ENCODE data around the gene TTC17.
A peak's percentile ranks its signal among the peaks of the same experiment; 100 is the strongest.

The TTC17 gene

GRCh38 chr11:43354311-43354710 lies 4.4 kb upstream of the TTC17 start:
- no peak overlapping the region for H3K14ac ChIP-seq (ENCODE audit: low read length)
- no peaks in the 10 kb centered on the region for H3K27me3 ChIP-seq (ENCODE audit: control insufficient read depth in 3 of 3, insufficient read depth in 3 of 3, low read depth in 1 of 3, low read length in 3 of 3)
- H3K36me3 ChIP-seq (replicated peaks in 1 of 2; ENCODE audit: control insufficient read depth in 2 of 2, insufficient read depth in 2 of 2, low read length in 2 of 2): no peaks in the 10 kb centered on the region
- no peak overlapping the region for H2BK12ac ChIP-seq (ENCODE audit: low read length)
- H2AFZ ChIP-seq (ENCODE audit: low read length): no peak overlapping the region
- no peak overlapping the region for H3K4me3 ChIP-seq (ENCODE audit: low read length in 2 of 2)
- H3K9me3 ChIP-seq (replicated peaks in 1 of 2; ENCODE audit: control insufficient read depth in 2 of 2, insufficient read depth in 1 of 2, low read depth in 1 of 2, low read length in 2 of 2): no peaks in the 10 kb centered on the region
- H2BK5ac ChIP-seq (ENCODE audit: low read length): no peak overlapping the region
- H2AK5ac ChIP-seq (ENCODE audit: low read depth, low read length): no peak overlapping the region
- H3K4me2 ChIP-seq (ENCODE audit: insufficient read depth, low read length, poor library complexity, severe bottlenecking): no peak overlapping the region
- H3K27ac ChIP-seq (replicated peaks; ENCODE audit: low read length): no peak overlapping the region
- H3K4me1 ChIP-seq (ENCODE audit: control insufficient read depth in 2 of 2, insufficient read depth in 1 of 2, low read depth in 1 of 2, low read length in 2 of 2): peaks cover 0 to 2% of the 10 kb centered on the region in 2 donors
- no peak overlapping the region for H3K18ac ChIP-seq (ENCODE audit: low read length)
- H3K4ac ChIP-seq (ENCODE audit: low read length): no peak overlapping the region
- no peak overlapping the region for H4K91ac ChIP-seq (ENCODE audit: low read depth, low read length, poor library complexity)
- H3K79me1 ChIP-seq (ENCODE audit: low read depth, low read length): peaks cover 5% of the 10 kb centered on the region
- no peak overlapping the region for H3K23ac ChIP-seq (ENCODE audit: low read depth, low read length, poor library complexity)
- H2BK120ac ChIP-seq (ENCODE audit: low read depth, low read length): no peak overlapping the region
- no CpG with 5 or more reads among the region's 4 CpGs for WGBS, 2 donors (ENCODE audit: extremely low coverage in 2 of 2, insufficient read length in 2 of 2, insufficient replicate concordance in 1 of 2)
- H4K8ac ChIP-seq (ENCODE audit: low read depth, low read length): no peak overlapping the region
- no peak overlapping the region for H2BK15ac ChIP-seq (ENCODE audit: low read length)
- no peak for DNase-seq (ENCODE audit: low spot score)
- H3K9ac ChIP-seq (ENCODE audit: low read depth, low read length, poor library complexity): no peak overlapping the region

GRCh38 chr11:43356336-43356735 lies 2.4 kb upstream of the TTC17 start:
- no peak for DNase-seq (ENCODE audit: low spot score)
- Histone ChIP-seq H2AK5ac (ENCODE audit: low read depth, low read length) (no peak overlapping the region), H3K14ac (ENCODE audit: low read length) (no peak overlapping the region), H2BK15ac (ENCODE audit: low read length) (no peak overlapping the region), H3K79me1 (ENCODE audit: low read depth, low read length) (peaks cover 5% of the 10 kb centered on the region), H2BK120ac (ENCODE audit: low read depth, low read length) (no peak overlapping the region), H3K4me2 (ENCODE audit: insufficient read depth, low read length, poor library complexity, severe bottlenecking) (no peak overlapping the region), H3K9ac (ENCODE audit: low read depth, low read length, poor library complexity) (no peak overlapping the region), H3K9me3 (replicated peaks in 1 of 2; ENCODE audit: control insufficient read depth in 2 of 2, insufficient read depth in 1 of 2, low read depth in 1 of 2, low read length in 2 of 2) (no peaks in the 10 kb centered on the region), H3K23ac (ENCODE audit: low read depth, low read length, poor library complexity) (no peak overlapping the region), H3K27ac (replicated peaks; ENCODE audit: low read length) (no peak overlapping the region), H2AFZ (ENCODE audit: low read length) (no peak overlapping the region), H3K36me3 (replicated peaks in 1 of 2; ENCODE audit: control insufficient read depth in 2 of 2, insufficient read depth in 2 of 2, low read length in 2 of 2) (peaks cover 0 to 5% of the 10 kb centered on the region in 2 donors), H4K91ac (ENCODE audit: low read depth, low read length, poor library complexity) (no peak overlapping the region), H3K4ac (ENCODE audit: low read length) (no peak overlapping the region), H2BK12ac (ENCODE audit: low read length) (no peak overlapping the region), H3K18ac (ENCODE audit: low read length) (no peak overlapping the region), H4K8ac (ENCODE audit: low read depth, low read length) (no peak overlapping the region), H3K4me3 (ENCODE audit: low read length in 2 of 2) (no peak overlapping the region), H3K4me1 (ENCODE audit: control insufficient read depth in 2 of 2, insufficient read depth in 1 of 2, low read depth in 1 of 2, low read length in 2 of 2) (peaks cover 0 to 4% of the 10 kb centered on the region in 2 donors), H2BK5ac (ENCODE audit: low read length) (no peak overlapping the region), H3K27me3 (ENCODE audit: control insufficient read depth in 3 of 3, insufficient read depth in 3 of 3, low read depth in 1 of 3, low read length in 3 of 3) (no peaks in the 10 kb centered on the region)

GRCh38 chr11:43358279-43358800 lies 380 bp upstream of the TTC17 start:
- Histone ChIP-seq H3K14ac (ENCODE audit: low read length) (no peak overlapping the region), H3K9ac (ENCODE audit: low read depth, low read length, poor library complexity) (no peak overlapping the region), H3K4me2 (ENCODE audit: insufficient read depth, low read length, poor library complexity, severe bottlenecking) (peak overlapping the region; percentile 59), H2BK15ac (ENCODE audit: low read length) (no peak overlapping the region), H2BK12ac (ENCODE audit: low read length) (no peak overlapping the region), H3K4ac (ENCODE audit: low read length) (no peak overlapping the region), H3K4me3 (ENCODE audit: low read length in 2 of 2) (peak overlapping the region; percentile 78 to 87), H4K91ac (ENCODE audit: low read depth, low read length, poor library complexity) (no peak overlapping the region), H3K36me3 (replicated peaks in 1 of 2; ENCODE audit: control insufficient read depth in 2 of 2, insufficient read depth in 2 of 2, low read length in 2 of 2) (peaks cover 0 to 17% of the 10 kb centered on the region in 2 donors), H2BK5ac (ENCODE audit: low read length) (peak overlapping the region; percentile 75), H2BK120ac (ENCODE audit: low read depth, low read length) (no peak overlapping the region), H3K23ac (ENCODE audit: low read depth, low read length, poor library complexity) (peak overlapping the region; percentile 97), H4K8ac (ENCODE audit: low read depth, low read length) (no peak overlapping the region), H2AK5ac (ENCODE audit: low read depth, low read length) (no peak overlapping the region), H3K27me3 (ENCODE audit: control insufficient read depth in 3 of 3, insufficient read depth in 3 of 3, low read depth in 1 of 3, low read length in 3 of 3) (no peaks in the 10 kb centered on the region), H3K4me1 (ENCODE audit: control insufficient read depth in 2 of 2, insufficient read depth in 1 of 2, low read depth in 1 of 2, low read length in 2 of 2) (peaks cover 0 to 2% of the 10 kb centered on the region in 2 donors), H3K79me1 (ENCODE audit: low read depth, low read length) (peaks cover 7% of the 10 kb centered on the region), H3K27ac (replicated peaks; ENCODE audit: low read length) (peak overlapping the region; percentile 53), H3K9me3 (replicated peaks in 1 of 2; ENCODE audit: control insufficient read depth in 2 of 2, insufficient read depth in 1 of 2, low read depth in 1 of 2, low read length in 2 of 2) (no peaks in the 10 kb centered on the region), H2AFZ (ENCODE audit: low read length) (peak overlapping the region; percentile 96), H3K18ac (ENCODE audit: low read length) (no peak overlapping the region)
- WGBS, 2 donors (ENCODE audit: extremely low coverage in 2 of 2, insufficient read length in 2 of 2, insufficient replicate concordance in 1 of 2): no CpG with 5 or more reads among the region's 16 CpGs
- DNase-seq (ENCODE audit: low spot score): no peak

- H4K8ac ChIP-seq (ENCODE audit: low read depth, low read length): no peak overlapping the region
- peak overlapping the region; percentile 96 for H2AFZ ChIP-seq (ENCODE audit: low read length)
- peak overlapping the region; percentile 99 for H3K18ac ChIP-seq (ENCODE audit: low read length)
- no peak overlapping the region for H4K91ac ChIP-seq (ENCODE audit: low read depth, low read length, poor library complexity)
- H3K14ac ChIP-seq (ENCODE audit: low read length): no peak overlapping the region
- peak overlapping the region; percentile 89 for H2AK5ac ChIP-seq (ENCODE audit: low read depth, low read length)
- H3K4me1 ChIP-seq (ENCODE audit: control insufficient read depth in 2 of 2, insufficient read depth in 1 of 2, low read depth in 1 of 2, low read length in 2 of 2): peaks cover 0 to 2% of the 10 kb centered on the region in 2 donors
- peak; percentile 23 for DNase-seq (ENCODE audit: low spot score)
- H3K9me3 ChIP-seq (replicated peaks in 1 of 2; ENCODE audit: control insufficient read depth in 2 of 2, insufficient read depth in 1 of 2, low read depth in 1 of 2, low read length in 2 of 2): no peaks in the 10 kb centered on the region
- H3K4me2 ChIP-seq (ENCODE audit: insufficient read depth, low read length, poor library complexity, severe bottlenecking): peak overlapping the region; percentile 66
- no peak overlapping the region for H2BK120ac ChIP-seq (ENCODE audit: low read depth, low read length)
- H3K27ac ChIP-seq (replicated peaks; ENCODE audit: low read length): no peak overlapping the region
- H3K36me3 ChIP-seq (replicated peaks in 1 of 2; ENCODE audit: control insufficient read depth in 2 of 2, insufficient read depth in 2 of 2, low read length in 2 of 2): peaks cover 0 to 18% of the 10 kb centered on the region in 2 donors
- no CpG with 5 or more reads among the region's 14 CpGs for WGBS, 2 donors (ENCODE audit: extremely low coverage in 2 of 2, insufficient read length in 2 of 2, insufficient replicate concordance in 1 of 2)
- no peak overlapping the region for H3K4ac ChIP-seq (ENCODE audit: low read length)
- peak overlapping the region; percentile 98 for H3K9ac ChIP-seq (ENCODE audit: low read depth, low read length, poor library complexity)
- H3K4me3 ChIP-seq (ENCODE audit: low read length in 2 of 2): peak overlapping the region; percentile 87 to 93
- H3K79me1 ChIP-seq (ENCODE audit: low read depth, low read length): peaks cover 7% of the 10 kb centered on the region
- no peaks in the 10 kb centered on the region for H3K27me3 ChIP-seq (ENCODE audit: control insufficient read depth in 3 of 3, insufficient read depth in 3 of 3, low read depth in 1 of 3, low read length in 3 of 3)
- H2BK12ac ChIP-seq (ENCODE audit: low read length): no peak overlapping the region
- peak overlapping the region; percentile 75 for H2BK5ac ChIP-seq (ENCODE audit: low read length)
- no peak overlapping the region for H2BK15ac ChIP-seq (ENCODE audit: low read length)
- H3K23ac ChIP-seq (ENCODE audit: low read depth, low read length, poor library complexity): no peak overlapping the region
Observed at GRCh38 chr11:43359422-43359818, 700 bp downstream of the TTC17 start.

Measured in neuronal stem cell (in vitro differentiated cells).